EH (cell line): ENCODE data around the gene GZMA.
"Not testable (repeated sequence)": the region's sequence is repeated elsewhere in the genome, so short reads cannot be mapped to it uniquely, and the experiment has no call there.

Experiments used
- DNase-seq: peaks from one replicate; pipeline ENCODE4 v3.0.0-alpha.2; 2015; ENCODE audit warnings: low read depth

Gene GZMA

DNA sequence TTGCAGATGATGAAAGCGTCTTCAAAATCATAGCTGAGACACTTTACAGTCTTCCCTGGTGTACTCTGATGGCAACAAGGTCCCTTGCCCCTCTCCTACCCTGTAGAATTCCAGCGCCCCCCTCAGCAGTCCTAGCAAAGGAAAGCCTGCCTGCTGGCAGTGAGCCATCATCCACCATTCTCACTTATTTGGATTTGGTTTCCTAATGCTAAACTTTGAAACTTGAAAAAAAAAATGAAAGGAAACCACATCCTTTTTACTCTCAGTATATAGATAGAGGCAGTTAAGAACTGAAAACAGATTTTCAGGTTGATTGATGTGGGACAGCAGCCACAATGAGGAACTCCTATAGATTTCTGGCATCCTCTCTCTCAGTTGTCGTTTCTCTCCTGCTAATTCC lies at the start of gene GZMA:
GZMA (plus strand) TSS at position 299 of the 400 bp plus-strand sequence; CDS start at position 336, 37 bp downstream.
- DNase-seq = peak; percentile 4

DNA sequence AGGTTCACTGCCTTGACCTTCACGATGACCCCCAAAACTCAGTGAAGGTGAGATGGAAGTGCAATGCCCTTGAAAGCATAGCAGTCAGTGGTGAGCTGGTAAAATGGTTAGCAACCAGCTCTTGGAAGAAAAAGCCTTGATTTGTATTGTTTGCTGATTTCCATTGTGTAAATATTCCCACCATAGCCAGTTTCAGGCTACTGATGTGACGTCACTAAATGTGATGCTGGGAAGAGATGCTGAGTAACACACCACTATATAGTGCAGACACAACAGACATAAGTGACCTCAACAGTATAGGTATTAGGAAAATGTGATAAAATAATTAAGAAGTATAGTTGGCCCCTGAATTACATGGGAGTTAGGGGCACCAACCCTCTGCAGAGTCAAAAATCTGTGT lies 47.3 kb upstream of the GZMA start:
- no peak for DNase-seq

DNA sequence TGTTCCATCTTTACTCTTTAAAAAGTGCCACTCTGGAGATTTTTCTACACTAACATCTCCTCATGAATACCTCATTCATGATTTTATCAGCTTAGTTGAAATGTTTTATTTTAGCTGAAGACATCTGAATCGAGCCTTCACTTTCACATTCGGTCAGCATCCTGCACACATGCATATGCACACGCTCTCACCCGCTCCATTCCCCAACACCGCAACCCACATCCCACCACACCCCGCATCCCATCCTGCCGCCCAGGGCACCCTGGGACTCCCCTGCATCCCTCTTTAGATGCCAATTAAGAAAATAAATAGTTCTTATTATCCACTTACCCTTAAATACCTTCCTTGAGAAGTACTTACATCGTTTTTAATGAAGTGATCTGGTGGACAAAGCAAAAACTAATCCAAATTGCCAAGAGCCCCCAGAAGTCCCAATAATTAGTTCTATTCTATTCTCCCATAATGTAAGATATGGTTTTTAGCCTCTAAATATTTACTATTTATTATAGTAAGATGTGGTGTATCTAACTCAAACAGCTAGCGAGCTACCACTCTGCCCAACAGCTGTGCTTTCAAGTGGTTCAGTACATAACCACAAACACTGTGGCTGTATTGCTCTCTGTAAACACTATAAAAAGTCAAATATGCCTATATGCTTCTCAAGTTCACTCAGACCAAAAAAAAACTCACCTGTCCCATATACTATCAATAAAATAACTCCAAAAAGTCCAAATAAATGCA lies 40.2 kb upstream of the GZMA start:
- DNase-seq = no peak

DNA sequence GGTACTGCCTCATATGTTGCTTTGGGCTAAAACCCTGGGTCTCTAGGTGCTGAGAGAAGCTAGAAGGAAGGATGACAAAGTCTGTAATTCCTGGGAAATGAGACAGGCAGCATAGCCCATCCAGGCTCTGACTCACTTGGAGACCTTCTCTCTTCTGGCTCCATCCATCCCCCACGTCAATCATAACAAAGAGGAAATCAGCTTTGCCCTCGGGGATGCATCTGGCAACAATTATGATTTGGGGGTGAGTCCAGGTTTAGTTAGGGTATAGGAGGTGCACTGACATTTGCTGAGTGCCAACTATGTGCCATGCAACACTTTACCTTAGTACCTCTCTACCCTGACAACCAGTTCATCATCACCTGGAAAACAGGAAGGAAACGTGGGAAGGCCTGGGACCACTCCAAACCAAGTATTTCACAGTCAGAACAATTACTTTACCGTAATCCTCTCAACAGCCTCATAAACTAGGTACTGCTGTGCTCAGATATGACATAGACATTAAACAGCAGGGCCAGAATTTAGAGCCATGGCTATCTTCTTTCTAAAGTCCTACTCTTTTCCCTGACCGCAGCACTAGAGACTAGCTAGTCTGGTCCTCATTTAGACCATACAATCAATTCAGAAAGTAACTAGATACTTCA lies 39.1 kb upstream of the GZMA start:
- DNase-seq = peak; percentile 85

DNA sequence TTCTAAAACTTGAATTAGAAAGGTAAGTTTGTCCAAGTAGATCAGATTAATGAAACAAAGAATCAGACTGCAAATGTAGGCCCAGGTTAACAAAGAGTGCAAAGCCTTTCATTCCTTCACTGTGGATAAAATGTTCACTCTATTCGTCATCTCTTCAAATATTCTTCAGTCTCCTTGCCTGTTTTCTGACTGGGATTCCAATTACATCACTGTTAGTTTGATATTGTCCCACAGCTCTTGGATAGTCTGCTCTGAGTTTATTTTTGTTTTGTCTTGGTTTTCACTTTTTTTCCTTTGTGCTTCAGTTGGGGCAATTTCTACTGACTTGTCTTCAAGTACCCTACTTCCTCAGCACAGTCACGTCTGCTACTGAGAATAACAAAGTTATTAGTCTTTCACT lies 38.5 kb upstream of the GZMA start:
- DNase-seq = peak; percentile 80

DNA sequence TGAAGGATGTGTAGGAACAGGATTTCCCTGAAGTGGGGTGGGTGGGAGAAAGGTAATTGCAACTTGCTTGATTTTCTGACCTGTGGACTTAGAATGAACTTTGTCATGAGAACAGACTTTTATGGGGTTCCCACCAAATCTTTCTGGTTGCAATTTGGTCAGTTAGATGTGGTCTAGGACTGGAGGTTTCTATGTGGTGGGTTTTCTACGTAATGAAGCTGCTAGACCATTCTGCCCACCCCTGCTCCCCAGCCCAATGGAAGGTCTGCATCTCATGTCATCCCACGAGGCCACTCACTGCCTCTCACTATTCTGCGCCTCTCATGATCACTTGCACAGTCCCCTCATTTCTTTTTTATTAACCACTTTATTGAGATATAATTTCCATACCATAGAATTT lies 37.9 kb upstream of the GZMA start:
- DNase-seq = no peak

DNA sequence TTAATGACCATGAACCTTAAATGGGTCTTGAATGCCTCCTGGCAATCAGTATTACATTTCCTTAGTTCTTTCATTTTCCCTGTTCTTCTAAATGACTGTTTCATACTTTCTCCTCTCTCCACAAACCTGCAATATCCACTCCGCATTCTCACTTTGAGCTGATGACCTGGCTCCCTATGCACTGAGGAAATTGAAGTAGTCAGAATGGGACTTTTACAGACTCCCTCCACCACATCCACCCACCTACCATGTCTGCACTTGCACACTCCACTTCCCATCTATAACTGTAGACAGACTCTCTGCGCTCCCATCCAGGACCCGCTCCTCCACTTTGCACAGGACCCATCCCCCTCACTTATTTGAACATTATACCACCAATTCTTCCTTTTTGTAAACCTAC lies 36.2 kb upstream of the GZMA start:
- no peak for DNase-seq

DNA sequence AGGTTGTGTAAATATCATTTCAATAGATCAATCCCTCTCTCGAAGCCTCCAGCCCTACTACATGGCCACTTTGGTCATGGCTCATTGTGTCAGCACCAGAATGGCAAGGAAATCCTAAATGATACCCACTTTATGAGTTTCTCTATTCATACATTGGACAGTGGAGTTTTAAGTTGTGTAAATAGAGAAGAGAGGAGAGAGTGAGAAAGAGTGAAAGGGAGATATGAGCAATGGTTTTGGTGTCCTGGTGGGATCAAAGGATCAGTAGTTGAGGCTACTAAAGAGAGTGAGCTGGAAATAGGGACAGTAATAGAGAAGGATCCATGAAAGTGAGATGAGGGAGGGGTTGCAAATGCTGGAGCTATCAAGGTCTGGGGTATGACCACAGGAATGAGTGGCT lies 31.5 kb upstream of the GZMA start:
- no peak for DNase-seq

DNA sequence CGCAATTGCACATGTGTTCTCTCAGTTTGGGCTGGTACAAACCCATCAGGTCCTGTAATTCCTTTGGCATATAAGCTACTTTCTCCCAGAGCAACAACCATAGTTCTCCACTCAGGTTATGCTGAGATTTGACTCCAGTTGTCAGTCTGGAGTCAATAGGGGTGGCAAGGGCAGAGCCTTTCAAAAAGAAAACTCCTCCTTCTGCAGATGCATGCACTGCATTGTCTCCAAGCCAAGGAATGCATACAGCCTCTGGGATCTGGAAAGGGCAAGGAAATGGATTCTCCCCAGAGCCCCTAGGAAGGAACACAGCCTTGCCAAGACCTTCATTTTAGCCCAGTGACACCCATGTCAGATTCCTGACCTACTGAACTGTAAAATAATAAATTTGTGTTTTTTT lies 31.0 kb upstream of the GZMA start:
- DNase-seq = no peak

DNA sequence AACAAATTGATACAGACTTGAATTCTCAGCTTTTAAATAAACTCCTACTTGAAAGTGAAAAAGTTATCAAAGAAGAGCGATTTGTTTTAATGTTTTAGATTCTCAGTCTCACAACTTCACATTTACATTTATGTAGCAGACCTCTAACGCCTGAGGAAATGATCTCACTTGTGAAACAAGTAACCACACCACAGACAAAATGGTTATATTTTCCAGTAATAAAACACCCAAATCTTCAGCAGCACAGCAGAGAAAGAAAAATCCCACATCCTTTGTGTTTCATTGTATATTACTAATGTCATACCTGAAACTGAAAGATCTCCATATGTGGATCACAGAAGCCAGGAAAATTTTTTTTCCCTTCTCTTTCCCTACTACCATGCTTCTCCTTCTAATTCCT lies 29.8 kb upstream of the GZMA start:
- no peak for DNase-seq

DNA sequence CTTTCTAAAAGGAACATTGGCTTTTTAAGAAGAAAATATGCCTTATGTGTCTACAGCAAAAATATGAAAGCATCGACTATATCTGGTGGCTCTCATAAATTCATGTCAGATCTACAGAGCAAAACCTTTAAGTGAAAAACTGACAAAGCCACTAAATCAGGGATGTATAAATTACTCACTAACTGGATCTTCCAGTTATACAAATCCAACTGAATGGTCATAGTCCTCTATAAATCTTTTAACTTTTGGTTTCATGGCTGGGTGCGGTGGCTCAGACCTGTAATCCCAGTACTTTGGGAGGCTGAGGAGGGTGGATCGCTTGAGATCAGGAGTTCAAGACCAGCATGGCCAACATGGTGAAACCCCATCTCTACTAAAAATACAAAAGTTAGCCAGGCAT lies 29.2 kb upstream of the GZMA start:
- no peak for DNase-seq

DNA sequence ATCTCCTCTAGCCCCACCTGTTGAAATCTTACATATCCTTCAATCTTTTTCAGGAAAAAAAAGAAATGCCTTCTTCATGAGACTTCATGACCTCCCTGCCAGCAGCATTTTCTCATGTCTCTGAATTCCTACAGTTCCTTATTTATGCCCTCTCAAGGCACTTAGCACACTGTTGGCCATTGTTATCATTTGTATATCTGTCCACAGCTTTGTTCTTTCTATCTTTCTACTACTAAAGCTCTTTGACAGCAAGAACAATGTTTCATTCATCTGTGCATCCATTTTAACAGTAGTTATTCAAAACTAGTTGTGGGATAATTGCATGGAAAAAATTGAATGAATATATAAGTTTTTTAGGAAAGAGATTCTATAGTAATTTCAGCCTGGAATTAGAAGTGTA lies 20.9 kb upstream of the GZMA start:
- DNase-seq = no peak

DNA sequence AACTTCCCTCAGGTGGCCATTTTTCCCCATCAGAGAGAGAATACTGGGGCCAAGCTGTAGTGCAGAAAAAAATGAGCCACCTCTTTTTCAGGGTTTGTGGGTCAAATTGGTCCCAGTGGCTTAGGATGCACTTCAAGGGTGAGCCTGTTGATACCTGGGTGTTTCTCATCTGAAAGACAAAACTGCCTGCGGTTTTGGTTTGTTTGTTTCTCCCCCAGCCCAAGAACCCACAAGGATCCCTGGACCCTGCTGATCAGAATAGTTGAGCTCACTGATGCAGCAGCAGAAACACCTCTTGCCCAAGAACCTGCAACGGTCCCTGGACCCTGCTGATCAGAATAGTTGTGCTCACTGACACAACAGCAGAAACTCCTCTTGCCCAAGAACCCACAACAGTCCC lies 13.1 kb upstream of the GZMA start:
- DNase-seq = not testable (repeated sequence)

DNA sequence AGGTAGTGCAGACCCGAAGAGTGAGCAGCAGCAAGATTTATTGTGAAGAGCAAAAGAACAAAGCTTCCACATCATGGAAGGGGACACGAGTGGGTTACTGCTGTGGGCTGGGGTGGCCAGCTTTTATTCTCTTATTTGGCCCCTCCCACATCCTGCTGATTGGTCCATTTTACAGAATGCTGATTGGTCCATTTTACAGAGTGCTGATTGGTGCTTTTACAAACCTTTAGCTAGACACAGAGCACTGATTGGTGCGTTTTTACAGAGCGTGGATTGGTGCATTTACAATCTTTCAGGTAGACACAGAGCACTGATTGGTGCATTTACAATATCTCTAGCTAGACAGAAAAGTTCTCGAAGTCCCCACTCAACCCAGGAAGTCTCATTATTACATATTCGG lies 11.4 kb upstream of the GZMA start:
- DNase-seq = not testable (repeated sequence)

DNA sequence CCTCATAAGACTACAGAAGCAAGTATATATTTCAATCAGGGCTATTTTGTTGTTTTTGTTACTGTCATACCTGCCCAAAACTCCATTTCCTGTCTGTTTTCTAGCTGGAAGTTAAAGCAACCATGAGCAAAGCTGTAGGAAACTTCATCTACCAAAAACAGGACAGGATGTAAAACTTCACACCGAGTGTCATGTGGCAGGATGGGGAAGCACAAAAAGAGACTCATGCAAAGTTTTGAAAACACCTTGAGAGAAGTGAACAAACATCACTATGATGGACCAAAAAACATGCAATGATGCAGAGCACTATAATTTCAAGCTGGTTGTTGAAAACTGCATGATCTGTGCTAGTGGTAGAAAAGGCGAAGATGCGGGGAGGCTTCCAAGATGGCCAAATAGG lies 6.3 kb upstream of the GZMA start:
- DNase-seq = no peak

DNA sequence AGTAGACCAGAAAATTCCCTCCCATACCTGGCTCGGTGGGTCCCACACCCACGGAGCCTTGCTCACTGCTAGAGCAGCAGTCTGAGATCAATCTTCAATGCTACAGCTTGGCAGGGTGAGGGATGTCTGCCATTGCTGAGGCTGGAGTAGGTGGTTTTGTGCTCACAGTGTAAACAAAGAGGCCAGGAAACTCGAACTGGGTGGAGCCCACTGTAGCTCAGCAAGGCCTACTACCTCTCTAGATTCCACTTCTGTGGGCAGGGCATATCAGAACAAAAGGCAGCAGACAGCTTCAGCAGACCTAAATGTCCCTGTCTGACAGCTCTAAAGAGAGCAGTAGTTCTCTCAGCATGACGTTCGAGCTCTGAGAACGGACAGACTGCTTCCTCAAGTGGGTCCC lies 5.6 kb upstream of the GZMA start:
- no peak for DNase-seq

DNA sequence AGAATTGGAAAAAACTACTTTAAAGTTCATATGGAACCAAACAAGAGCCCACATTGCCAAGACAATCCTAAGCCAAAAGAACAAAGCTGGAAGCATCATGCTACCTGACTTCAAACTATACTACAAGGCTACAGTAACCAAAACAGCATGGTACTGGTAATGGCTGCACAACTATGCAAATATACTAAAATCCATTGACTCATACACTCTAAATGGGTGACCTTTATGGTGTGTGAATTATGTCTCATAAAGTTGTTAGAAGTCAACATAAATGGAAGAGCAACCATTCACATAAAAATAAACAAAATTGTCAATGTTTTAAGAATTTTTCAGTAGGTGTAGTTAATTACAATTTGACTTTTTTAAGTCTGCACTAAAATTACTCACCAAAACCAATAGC lies 1.3 kb upstream of the GZMA start:
- not testable (repeated sequence) for DNase-seq

DNA sequence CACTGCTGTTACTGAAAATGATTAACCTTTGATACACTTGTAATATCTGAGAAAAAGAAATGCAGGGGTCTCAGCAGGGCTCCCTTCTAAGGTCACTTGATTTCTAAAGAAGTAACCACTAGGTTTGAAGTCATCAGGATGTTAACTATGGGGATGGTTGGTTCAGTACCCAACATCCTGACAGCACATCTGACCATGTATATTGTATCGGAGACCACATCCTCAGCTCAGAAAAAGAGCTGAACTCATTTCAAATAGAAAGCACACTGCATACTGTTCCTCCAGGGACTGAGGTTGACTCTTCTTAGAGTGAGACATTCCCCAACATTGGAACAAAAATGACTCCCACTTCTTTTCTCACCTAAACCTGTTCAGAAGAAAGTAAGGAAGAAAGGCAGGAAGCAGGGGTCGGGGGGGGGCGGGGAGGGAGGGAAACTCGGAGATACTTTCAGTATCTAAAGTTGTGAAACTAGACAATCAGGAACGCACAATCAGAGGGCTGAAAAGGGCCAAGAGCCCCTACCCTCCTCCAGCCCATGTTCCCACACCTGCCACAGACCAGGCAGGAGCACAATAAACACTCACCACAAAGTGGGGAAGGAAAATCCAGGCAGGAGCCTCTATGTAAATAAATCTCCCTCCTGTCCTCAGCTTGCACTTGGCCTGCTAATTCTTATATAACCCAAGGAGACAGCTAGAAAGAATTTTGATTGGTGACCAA lies 730 bp upstream of the GZMA start:
- no peak for DNase-seq

DNA sequence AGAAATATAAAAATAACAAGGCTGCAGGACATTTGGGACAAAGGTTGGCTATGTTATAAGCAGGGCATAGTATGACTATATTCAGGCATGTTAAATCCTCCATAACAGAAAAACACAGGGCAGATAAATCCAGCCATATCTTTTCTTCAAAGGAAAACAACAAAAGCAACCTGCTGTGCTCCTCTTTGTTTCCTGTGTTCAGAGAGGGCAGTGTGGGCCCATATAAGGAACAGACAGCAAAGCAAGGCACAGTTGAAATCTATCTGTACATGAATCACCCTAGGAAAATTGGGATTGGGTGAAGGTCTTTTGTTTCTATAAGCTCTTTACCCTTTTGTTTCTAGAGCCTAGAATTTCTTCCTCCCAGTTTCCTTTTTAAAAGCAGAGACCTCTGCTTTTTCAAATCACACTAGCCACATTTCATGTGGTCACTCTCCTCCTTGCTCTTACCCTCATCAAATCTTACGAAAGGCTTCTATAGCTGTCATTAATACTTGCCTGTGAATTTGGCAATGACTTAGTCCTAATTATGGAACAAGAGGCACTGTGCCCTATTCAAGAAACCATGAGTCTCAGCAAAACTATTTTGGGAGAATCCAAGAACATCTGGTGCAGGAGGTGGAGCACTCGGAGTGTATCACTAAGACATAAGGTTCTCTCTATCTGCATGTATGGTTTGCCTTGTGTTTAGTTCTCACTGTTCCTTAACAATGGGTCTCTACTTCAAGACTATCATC lies 1.8 kb downstream of the GZMA start:
- peak; percentile 12 for DNase-seq

DNA sequence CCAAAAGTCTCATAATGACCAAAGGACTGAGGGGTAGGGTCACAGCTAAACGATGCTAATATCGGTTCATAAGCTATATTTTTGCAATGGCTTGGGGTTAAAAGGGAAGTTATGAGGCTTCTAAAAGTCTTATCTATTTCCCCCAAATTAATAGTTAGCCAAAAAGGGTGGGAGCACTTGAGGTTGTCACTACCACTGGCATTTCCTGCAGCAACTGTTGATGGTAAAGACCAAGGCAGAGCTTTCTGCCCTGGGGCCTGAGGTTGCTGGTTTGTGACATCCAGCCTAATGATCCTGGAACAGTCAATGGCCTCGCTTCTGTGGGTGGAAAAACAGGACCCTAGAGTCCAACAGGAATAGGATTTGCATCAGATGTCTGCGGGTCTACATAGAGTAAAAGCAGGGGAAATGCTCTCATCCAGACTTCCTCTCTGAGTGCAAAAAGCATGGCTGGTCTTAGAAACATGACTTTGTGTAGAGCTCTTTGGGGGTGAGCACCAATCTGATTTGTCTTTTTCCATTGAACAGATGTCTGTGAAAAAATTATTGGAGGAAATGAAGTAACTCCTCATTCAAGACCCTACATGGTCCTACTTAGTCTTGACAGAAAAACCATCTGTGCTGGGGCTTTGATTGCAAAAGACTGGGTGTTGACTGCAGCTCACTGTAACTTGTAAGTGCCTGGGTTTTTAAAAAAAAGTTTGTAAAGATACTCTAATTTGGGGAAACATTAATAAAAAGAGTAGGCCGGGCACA lies 2.7 kb downstream of the GZMA start:
- DNase-seq = peak; percentile 7

DNA sequence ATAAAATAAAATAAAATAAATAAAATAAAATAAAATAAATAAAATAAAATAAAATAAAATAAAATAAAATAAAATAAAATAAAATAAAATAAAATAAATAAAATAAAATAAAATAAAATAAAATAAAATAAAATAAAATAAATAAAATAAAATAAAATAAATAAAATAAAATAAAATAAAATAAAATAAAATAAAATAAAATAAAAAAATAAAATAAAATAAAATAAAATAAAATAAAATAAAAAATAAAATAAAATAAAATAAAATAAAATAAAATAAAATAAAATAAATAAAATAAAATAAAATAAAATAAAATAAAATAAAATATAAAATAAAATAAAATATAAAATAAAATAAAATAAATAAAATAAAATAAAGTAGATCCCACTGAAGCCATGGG lies 3.5 kb downstream of the GZMA start:
- DNase-seq = not testable (repeated sequence)

DNA sequence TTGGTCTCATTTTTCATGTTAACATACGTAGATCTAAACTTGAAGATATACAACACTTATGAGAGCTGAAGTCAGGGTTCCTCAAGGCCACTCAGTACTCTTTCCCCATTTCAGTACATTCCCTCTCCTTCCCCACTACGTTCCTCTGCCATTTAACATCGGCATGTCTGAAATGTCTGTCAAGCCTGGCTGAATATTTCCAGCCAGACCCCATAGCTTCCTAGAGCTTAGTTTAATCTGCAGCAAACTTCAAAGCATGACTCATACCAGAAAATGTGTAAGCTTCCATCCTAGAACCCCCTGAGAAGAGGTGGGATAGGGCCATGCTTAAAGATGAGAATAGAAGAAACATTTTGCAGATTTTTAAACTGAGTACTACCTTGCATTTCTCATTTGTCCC lies 6.2 kb downstream of the GZMA start:
- DNase-seq = peak; percentile 27
